Fibroblast of the aortic adventitia (primary cell): ENCODE results near the gene PAXIP1. TPM values are rescaled to one million over a fixed set of nuclear protein-coding genes. Genes with fewer than 3 reads are reported as not detected.

Experiments
- DNase-seq: peaks from one replicate; pipeline ENCODE4 v3.0.0-alpha.2; 2010; ENCODE audit warnings: low read depth
- H3K4me3 ChIP-seq: 2 replicates; pipeline ENCODE4 v1.5.1; 2011; ENCODE audit warnings: low read depth, mild to moderate bottlenecking, control low read depth, low read length, moderate library complexity
- CTCF ChIP-seq: IDR thresholded peaks from 2 replicates; pipeline ENCODE4 v1.5.1; 2011; ENCODE audit warnings: mild to moderate bottlenecking, low read length, control low read depth, inconsistent platforms; ENCODE audit not compliant: insufficient read depth
- total RNA-seq: library from RNA; depleted of rRNA; stranded (reverse); fragments of >200 nt; gene quantifications from 2 replicates; pipeline ENCODE4 v1.2.3, GENCODE V29; 2012; ENCODE audit warnings: low replicate concordance

Gene PAXIP1
- total RNA-seq, 1 donor = 12.2 TPM

- H3K4me3 ChIP-seq = peak overlapping the region; percentile 88
- no peak for TF ChIP-seq CTCF
- DNase-seq = peak; percentile 70
These were observed 671 bp upstream of the PAXIP1 start for GRCh38 chr7:155003376-155004214.

- peak overlapping the region; percentile 88 for H3K4me3 ChIP-seq
- no peak for TF ChIP-seq CTCF
- DNase-seq = no peak
These were observed 373 bp downstream of the PAXIP1 start for GRCh38 chr7:155002411-155003091.

- DNase-seq = peak; percentile 16
- H3K4me3 ChIP-seq = peak overlapping the region; percentile 88
- no peak for TF ChIP-seq CTCF
These were observed 1.0 kb downstream of the PAXIP1 start for GRCh38 chr7:155001756-155002410.

GRCh38 chr7:155000795-155001194, 2.1 kb downstream of the PAXIP1 start:
- no peak for TF ChIP-seq CTCF
- no peak for DNase-seq
- no peak overlapping the region for H3K4me3 ChIP-seq

- no peak for DNase-seq
- TF ChIP-seq CTCF = no peak
- H3K4me3 ChIP-seq = no peak overlapping the region
These were observed 4.4 kb downstream of the PAXIP1 start for GRCh38 chr7:154998481-154998880.

GRCh38 chr7:154997840-154998370, 5.0 kb downstream of the PAXIP1 start:
- no peak for DNase-seq
- H3K4me3 ChIP-seq = no peak overlapping the region
- TF ChIP-seq CTCF = no peak
